Thyroid gland (tissue), 4 donors: Measurements from ENCODE around the gene ZC3H10.

Experiments
- CTCF ChIP-seq, 6 experiments: fragments of 200-600 bp in 3 of 6; fragments of 450-650 bp in 3 of 6; sonication (generic) in 3 of 6; IDR thresholded peaks; one replicate each; pipeline ENCODE4 v1.5.1; 2016 to 2019; ENCODE audit warnings: antibody characterized with exemption in 6 of 6, mild to moderate bottlenecking in 2 of 6, inconsistent platforms in 1 of 6, moderate library complexity in 1 of 6
- POLR2A ChIP-seq, 2 donors: fragments of 450-650 bp; IDR thresholded peaks; one replicate each; pipeline ENCODE4 v1.6.1; 2017; ENCODE audit warnings: antibody characterized with exemption in 2 of 2, mild to moderate bottlenecking in 2 of 2, moderate library complexity in 1 of 2

- no peak for TF ChIP-seq POLR2A (IDR thresholded peaks at IDR 0.05)
- TF ChIP-seq CTCF (IDR thresholded peaks at IDR 0.05): no peak
These were observed 7.5 kb upstream of the ZC3H10 start for GRCh38 chr12:56110571-56110970.
